Esophagus (tissue), 2 donors: Measurements from ENCODE around the gene OR2M2. TPM values are rescaled to one million over a fixed set of nuclear protein-coding genes. Genes with fewer than 3 reads are reported as not detected.

Experiments
- polyA plus RNA-seq, 2 donors: library from polyadenylated mRNA; stranded (reverse); fragments of 200-250 nt; gene quantifications; one replicate each; pipeline ENCODE4 v1.2.3, GENCODE V29; 2013
- donor health status: healthy with polysubstance abuse.
- donor health status: Bipolar disorder and iron deficiency.

Gene OR2M2
- polyA plus RNA-seq, 2 donors: not detected

Other genes with a start within 250 kb of the OR2M2 start
- gene OR2AJ1, start 249.9 kb upstream of the OR2M2 start, polyA plus RNA-seq: not detected
- gene OR2L8, start 226.0 kb upstream of the OR2M2 start, polyA plus RNA-seq: not detected
- not detected for gene OR2AK2, start 209.6 kb upstream of the OR2M2 start, polyA plus RNA-seq
- gene OR2L5, start 161.2 kb upstream of the OR2M2 start, polyA plus RNA-seq: not detected
- gene OR2L2, start 144.8 kb upstream of the OR2M2 start, polyA plus RNA-seq: not detected
- gene OR2L3, start 128.0 kb upstream of the OR2M2 start, polyA plus RNA-seq: not detected
- not detected for gene OR2L13, start 79.6 kb upstream of the OR2M2 start, polyA plus RNA-seq
- not detected for gene OR2M5, start 29.7 kb upstream of the OR2M2 start, polyA plus RNA-seq
- not detected for gene OR2M3, start 22.4 kb downstream of the OR2M2 start, polyA plus RNA-seq
- not detected for gene OR2M4, start 56.6 kb downstream of the OR2M2 start, polyA plus RNA-seq
- gene OR2T33, start 103.2 kb downstream of the OR2M2 start, polyA plus RNA-seq: not detected
- not detected for gene OR2T12, start 128.6 kb downstream of the OR2M2 start, polyA plus RNA-seq
- gene OR2M7, start 149.7 kb downstream of the OR2M2 start, polyA plus RNA-seq: not detected
- gene OR14C36, start 174.0 kb downstream of the OR2M2 start, polyA plus RNA-seq: not detected
- gene OR2T4, start 186.8 kb downstream of the OR2M2 start, polyA plus RNA-seq: not detected
- not detected for gene OR2T6, start 200.9 kb downstream of the OR2M2 start, polyA plus RNA-seq
- gene OR2T1, start 228.2 kb downstream of the OR2M2 start, polyA plus RNA-seq: not detected